ENCODE results near the gene PLCB4.

DNA sequence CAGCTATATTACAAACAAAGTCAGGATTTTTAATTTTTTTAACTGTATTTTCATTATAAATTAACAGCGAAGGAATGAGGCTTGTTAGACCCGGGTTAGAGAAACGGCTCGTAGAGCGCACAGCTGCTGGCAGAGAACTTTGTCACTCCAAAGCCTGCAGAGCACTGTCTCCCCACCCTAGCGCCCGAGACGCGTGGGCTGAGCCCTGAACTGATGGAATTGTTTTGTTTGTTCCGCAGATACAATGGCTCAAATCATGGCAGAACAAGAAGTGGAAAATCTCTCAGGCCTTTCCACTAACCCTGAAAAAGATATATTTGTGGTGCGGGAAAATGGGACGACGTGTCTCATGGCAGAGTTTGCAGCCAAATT lies 446.3 kb downstream of the PLCB4 start:
- TF ChIP-seq, protein P1, sequence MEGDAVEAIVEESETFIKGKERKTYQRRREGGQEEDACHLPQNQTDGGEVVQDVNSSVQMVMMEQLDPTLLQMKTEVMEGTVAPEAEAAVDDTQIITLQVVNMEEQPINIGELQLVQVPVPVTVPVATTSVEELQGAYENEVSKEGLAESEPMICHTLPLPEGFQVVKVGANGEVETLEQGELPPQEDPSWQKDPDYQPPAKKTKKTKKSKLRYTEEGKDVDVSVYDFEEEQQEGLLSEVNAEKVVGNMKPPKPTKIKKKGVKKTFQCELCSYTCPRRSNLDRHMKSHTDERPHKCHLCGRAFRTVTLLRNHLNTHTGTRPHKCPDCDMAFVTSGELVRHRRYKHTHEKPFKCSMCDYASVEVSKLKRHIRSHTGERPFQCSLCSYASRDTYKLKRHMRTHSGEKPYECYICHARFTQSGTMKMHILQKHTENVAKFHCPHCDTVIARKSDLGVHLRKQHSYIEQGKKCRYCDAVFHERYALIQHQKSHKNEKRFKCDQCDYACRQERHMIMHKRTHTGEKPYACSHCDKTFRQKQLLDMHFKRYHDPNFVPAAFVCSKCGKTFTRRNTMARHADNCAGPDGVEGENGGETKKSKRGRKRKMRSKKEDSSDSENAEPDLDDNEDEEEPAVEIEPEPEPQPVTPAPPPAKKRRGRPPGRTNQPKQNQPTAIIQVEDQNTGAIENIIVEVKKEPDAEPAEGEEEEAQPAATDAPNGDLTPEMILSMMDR (conservative IDR thresholded peaks at IDR 0.05; ENCODE audit: low read length): no peak
- no peak for TF ChIP-seq EZH2phosphoT487 (IDR thresholded peaks at IDR 0.05; ENCODE audit: borderline replicate concordance, low read depth, low read length)

Data from OCI-LY7 (cell line).